Lung (tissue), 12 donors: ENCODE data around the gene TMEM167A. TPM values are rescaled to one million over a fixed set of nuclear protein-coding genes. Genes with fewer than 3 reads are reported as not detected.

Experiments used
- ATAC-seq: fragments of 200-7000 bp; cut with Tn5 transposase; one replicate; pipeline ENCODE4 v1.9.1; 2020; ENCODE audit warnings: moderate number of reproducible peaks; ENCODE audit not compliant: insufficient read depth, low FRiP score
- DNase-seq, 3 donors: peaks; one replicate each; pipeline ENCODE4 v3.0.0-alpha.2; 2013 to 2017
- H3K27ac ChIP-seq, 2 donors: one replicate each; pipeline ENCODE4 v1.5.1; 2013; ENCODE audit warnings: mild to moderate bottlenecking in 2 of 2, moderate library complexity in 2 of 2, control low read depth in 1 of 2, inconsistent platforms in 1 of 2, low read depth in 1 of 2, low read length in 1 of 2
- H3K27me3 ChIP-seq, 3 donors: one replicate each; pipeline ENCODE4 v1.5.1; 2013; ENCODE audit warnings: low read length in 2 of 3; ENCODE audit not compliant: control insufficient read depth in 3 of 3, insufficient read depth in 3 of 3
- H3K36me3 ChIP-seq, 4 donors: one replicate each; pipeline ENCODE4 v1.5.1; 2013; ENCODE audit warnings: low read length in 4 of 4, mild to moderate bottlenecking in 1 of 4, moderate library complexity in 1 of 4; ENCODE audit not compliant: control insufficient read depth in 4 of 4, insufficient read depth in 4 of 4
- H3K4me1 ChIP-seq, 5 donors: one replicate each; pipeline ENCODE4 v1.5.1; 2013; ENCODE audit warnings: low read length in 5 of 5, mild to moderate bottlenecking in 2 of 5, moderate library complexity in 1 of 5; ENCODE audit not compliant: control insufficient read depth in 5 of 5, insufficient read depth in 5 of 5
- H3K4me3 ChIP-seq: one replicate; pipeline ENCODE4 v1.5.1; 2013; ENCODE audit warnings: mild to moderate bottlenecking, control low read depth, moderate library complexity
- H3K9ac ChIP-seq, 2 donors: one replicate each; pipeline ENCODE4 v1.5.1; 2013; ENCODE audit warnings: low read length in 2 of 2, control low read depth in 1 of 2; ENCODE audit not compliant: insufficient read depth in 1 of 2
- H3K9me3 ChIP-seq, 4 donors: one replicate each; pipeline ENCODE4 v1.5.1; 2013; ENCODE audit warnings: low read length in 3 of 4, mild to moderate bottlenecking in 1 of 4, moderate library complexity in 1 of 4; ENCODE audit not compliant: control insufficient read depth in 4 of 4, insufficient read depth in 3 of 4
- CTCF ChIP-seq: IDR thresholded peaks from 2 replicates; pipeline ENCODE4 v1.5.1; 2012; ENCODE audit warnings: mild to moderate bottlenecking; ENCODE audit errors: control extremely low read depth, extremely low read depth
- WGBS, 2 donors: extraction: QIAGEN DNeasy Blood & Tissue Kit; methylation state at CpG; one replicate each; pipeline ENCODE4 v1.1.7; 2013; 5-methylcytosine and 5-hydroxymethylcytosine counted together
- polyA plus RNA-seq, 2 donors: library from polyadenylated mRNA; stranded (reverse); fragments of 200-250 nt; gene quantifications; one replicate each; pipeline ENCODE4 v1.2.1, GENCODE V29; 2013
- total RNA-seq, 2 donors: library from RNA; depleted of rRNA in 1 of 2; stranded (reverse); fragments of >200 nt in 1 of 2; gene quantifications; one replicate each; pipeline ENCODE4 v1.2.1, GENCODE V29; 2014 to 2021
- donor health status: control.
- donor health status: control.
- donor health status: Bipolar disorder and iron deficiency.
- donor health status: healthy.
- donor health status: DM: yes; HTN: yes; CAD: no.

Gene TMEM167A
- total and polyA plus RNA-seq, 4 donors, result 32.2 to 75.7 (median 63.5) TPM

- DNase-seq (no peak), ATAC-seq (no peak)
- H3K27ac ChIP-seq, result no peak overlapping the region
- H3K9ac ChIP-seq, result no peak overlapping the region
- no peaks in the 10 kb centered on the region for H3K4me1 ChIP-seq
- WGBS, 2 donors, result 79 to 88% methylated on average over 1 of the region's 1 CpG
- H3K9me3 ChIP-seq, result peaks cover 0 to 3% (median 0%) of the 10 kb centered on the region in 4 donors
- H3K4me3 ChIP-seq, result no peak overlapping the region
- no peak for TF ChIP-seq CTCF
- H3K27me3 ChIP-seq, result no peaks in the 10 kb centered on the region
- peaks cover 0 to 3% (median 0%) of the 10 kb centered on the region in 4 donors for H3K36me3 ChIP-seq
These were observed 32.2 kb upstream of the TMEM167A start for GRCh38 chr5:83109380-83109779.

GRCh38 chr5:83107692-83108420, 30.7 kb upstream of the TMEM167A start:
- Histone ChIP-seq H3K4me1 (no peaks in the 10 kb centered on the region), H3K9ac (no peak overlapping the region), H3K27ac (no peak overlapping the region), H3K36me3 (no peaks in the 10 kb centered on the region), H3K9me3 (no peaks in the 10 kb centered on the region), H3K4me3 (no peak overlapping the region), H3K27me3 (no peaks in the 10 kb centered on the region)
- DNase-seq (no peak), ATAC-seq (no peak)
- WGBS, 2 donors, result 97% methylated on average over 3 of the region's 3 CpGs
- no peak for TF ChIP-seq CTCF

GRCh38 chr5:83104021-83104420, 26.8 kb upstream of the TMEM167A start:
- H3K27me3 ChIP-seq, result no peaks in the 10 kb centered on the region
- ATAC-seq (no peak), DNase-seq (no peak)
- H3K4me1 ChIP-seq, result peaks cover 0 to 7% (median 2%) of the 10 kb centered on the region in 5 donors
- H3K9me3 ChIP-seq, result no peaks in the 10 kb centered on the region
- TF ChIP-seq CTCF, result no peak
- H3K9ac ChIP-seq, result no peak overlapping the region
- no peak overlapping the region for H3K27ac ChIP-seq
- H3K36me3 ChIP-seq, result no peaks in the 10 kb centered on the region
- H3K4me3 ChIP-seq, result no peak overlapping the region
